HUES6 (cell line): ENCODE results near the gene TATDN2.

Experiments
- H3K27ac ChIP-seq: 2 replicates; pipeline ENCODE4 v1.7.0; 2013; ENCODE audit warnings: low read depth, mild to moderate bottlenecking, low read length, inconsistent platforms
- H3K27me3 ChIP-seq: 2 replicates; pipeline ENCODE4 v1.6.1; 2013; ENCODE audit warnings: low read length; ENCODE audit not compliant: control insufficient read depth, insufficient read depth
- H3K36me3 ChIP-seq: 2 replicates; pipeline ENCODE4 v1.6.1; 2013; ENCODE audit warnings: low read length; ENCODE audit not compliant: control insufficient read depth, insufficient read depth
- H3K4me1 ChIP-seq: 2 replicates; pipeline ENCODE4 v1.6.1; 2013; ENCODE audit warnings: low read length; ENCODE audit not compliant: control insufficient read depth, insufficient read depth
- H3K4me3 ChIP-seq: 2 replicates; pipeline ENCODE4 v1.5.1; 2013; ENCODE audit warnings: low read depth, low read length
- H3K9ac ChIP-seq: one replicate; pipeline ENCODE4 v1.6.1; 2013; ENCODE audit warnings: mild to moderate bottlenecking, low read length
- H3K9me3 ChIP-seq: 2 replicates; pipeline ENCODE4 v1.6.1; 2013; ENCODE audit warnings: low read depth, low read length; ENCODE audit not compliant: control insufficient read depth, insufficient read depth

The TATDN2 gene

GRCh38 chr3:10319804-10320203 is 71.5 kb downstream of the TATDN2 start:
- Histone ChIP-seq H3K9me3 (no peaks in the 10 kb centered on the region), H3K4me3 (peak overlapping the region; percentile 91), H3K4me1 (no peaks in the 10 kb centered on the region), H3K36me3 (peaks cover 42% of the 10 kb centered on the region), H3K9ac (peak overlapping the region; percentile 97), H3K27me3 (peaks cover 7% of the 10 kb centered on the region; the same call in 1 of the 2 replicates), H3K27ac (no peak overlapping the region)

DNA sequence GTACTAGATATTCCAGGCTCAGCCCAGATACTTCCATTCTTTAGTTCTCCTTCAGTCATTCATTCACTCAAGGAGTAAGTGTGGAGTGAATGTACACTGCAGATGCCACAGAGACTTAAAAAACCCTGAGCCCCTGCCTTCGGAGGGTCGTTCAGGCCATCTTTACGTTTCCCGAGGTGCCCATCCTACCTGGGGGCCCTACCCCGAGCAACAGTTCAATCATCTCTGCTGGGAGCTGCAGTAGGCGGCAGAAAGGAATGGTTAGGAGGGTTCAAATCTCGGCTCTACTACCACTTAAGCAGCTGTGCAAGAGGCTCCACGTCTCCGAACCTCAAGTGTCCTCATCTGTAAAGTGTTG is 72.0 kb downstream of the TATDN2 start:
- no peaks in the 10 kb centered on the region for H3K9me3 ChIP-seq
- H3K27me3 ChIP-seq = peaks cover 10% of the 10 kb centered on the region; the same call in 1 of the 2 replicates
- H3K9ac ChIP-seq = peak overlapping the region; percentile 97
- peak overlapping the region; percentile 84 for H3K27ac ChIP-seq
- H3K36me3 ChIP-seq = peaks cover 37% of the 10 kb centered on the region
- H3K4me1 ChIP-seq = no peaks in the 10 kb centered on the region
- H3K4me3 ChIP-seq = peak overlapping the region; percentile 91

DNA sequence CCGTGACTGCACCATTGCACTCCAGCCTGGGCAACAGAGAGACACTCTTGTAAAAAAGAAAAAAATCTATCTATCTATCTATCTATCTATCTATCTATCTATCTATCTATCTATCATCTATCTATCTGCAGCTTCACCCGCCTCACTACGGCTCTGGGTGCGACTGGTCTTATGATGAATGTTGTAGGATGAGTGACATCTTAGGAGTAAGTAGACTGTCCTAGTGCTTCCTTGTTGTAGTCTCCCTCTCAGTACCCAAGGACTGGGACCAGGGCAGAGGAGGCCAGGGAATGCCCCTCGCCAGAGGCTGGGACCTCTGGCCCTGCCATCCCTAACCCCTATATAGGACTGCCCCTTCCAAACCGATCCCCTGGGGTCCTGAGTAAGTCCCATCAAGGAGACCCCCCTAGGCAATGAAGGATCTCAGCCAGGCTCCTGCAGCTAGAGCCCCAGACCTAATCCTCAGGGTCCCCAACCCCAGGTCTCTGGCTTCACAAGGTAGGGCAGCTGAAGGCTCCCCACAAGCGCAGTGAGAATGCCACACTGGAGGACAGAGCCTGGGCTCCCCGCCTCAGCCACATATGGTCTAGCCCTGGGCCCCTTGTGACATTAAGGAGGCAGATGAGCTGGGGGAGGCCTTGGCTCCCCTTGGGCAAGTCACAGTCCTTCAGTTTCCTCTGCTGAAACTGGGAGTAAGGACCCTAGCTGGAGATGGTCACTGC is 73.5 kb downstream of the TATDN2 start:
- Histone ChIP-seq H3K36me3 (peaks cover 24% of the 10 kb centered on the region), H3K4me3 (no peak overlapping the region), H3K9me3 (no peaks in the 10 kb centered on the region), H3K9ac (no peak overlapping the region), H3K27ac (no peak overlapping the region), H3K4me1 (no peaks in the 10 kb centered on the region), H3K27me3 (peaks cover 24% of the 10 kb centered on the region; the same call in 1 of the 2 replicates)

DNA sequence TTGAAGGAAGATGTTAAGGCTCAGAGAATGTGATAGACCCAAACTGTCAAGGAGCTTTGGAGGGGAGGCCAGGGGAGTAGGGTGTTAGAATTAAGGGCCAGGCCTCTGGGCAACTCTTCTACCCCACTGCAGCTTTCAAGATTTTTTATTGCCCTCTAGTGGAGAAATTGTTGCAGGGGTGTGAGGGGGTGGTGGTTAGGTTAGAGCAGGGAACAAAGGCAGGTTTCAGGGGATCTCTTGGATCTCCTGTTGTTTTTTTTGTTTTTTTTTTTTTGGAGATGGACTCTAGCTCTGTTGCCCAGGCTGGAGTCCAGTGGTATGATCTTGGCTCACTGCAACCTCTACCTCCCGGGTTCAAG is 74.1 kb downstream of the TATDN2 start:
- Histone ChIP-seq H3K4me1 (no peaks in the 10 kb centered on the region), H3K9me3 (no peaks in the 10 kb centered on the region), H3K27ac (no peak overlapping the region), H3K4me3 (no peak overlapping the region), H3K27me3 (peaks cover 30% of the 10 kb centered on the region; the same call in 1 of the 2 replicates), H3K9ac (no peak overlapping the region), H3K36me3 (peaks cover 19% of the 10 kb centered on the region)

DNA sequence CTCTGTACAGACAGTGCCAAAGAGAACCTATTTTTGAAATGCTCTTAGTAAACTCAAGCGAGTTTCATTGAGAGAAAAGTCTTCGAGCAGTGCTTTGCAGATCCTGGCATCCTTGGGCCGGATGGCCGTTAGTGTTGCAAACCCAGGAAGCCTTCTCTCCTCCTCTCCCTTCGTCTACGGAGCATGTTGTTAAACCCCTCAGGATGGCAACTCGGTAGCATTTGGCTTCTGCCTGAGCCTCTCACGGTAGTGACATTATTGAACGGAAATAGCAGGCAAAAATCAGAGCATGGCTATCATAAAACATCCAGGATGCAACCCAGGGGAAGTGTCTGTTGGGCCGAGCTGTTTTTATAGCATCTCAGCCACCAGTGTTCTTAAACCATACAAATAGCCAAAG is 79.3 kb downstream of the TATDN2 start:
- Histone ChIP-seq H3K27me3 (peaks cover 70% of the 10 kb centered on the region), H3K9ac (no peak overlapping the region), H3K9me3 (no peaks in the 10 kb centered on the region), H3K27ac (no peak overlapping the region), H3K4me1 (no peaks in the 10 kb centered on the region), H3K36me3 (no peaks in the 10 kb centered on the region), H3K4me3 (no peak overlapping the region)

- Histone ChIP-seq H3K9me3 (no peaks in the 10 kb centered on the region), H3K27me3 (peaks cover 70% of the 10 kb centered on the region), H3K36me3 (no peaks in the 10 kb centered on the region), H3K9ac (no peak overlapping the region), H3K4me1 (no peaks in the 10 kb centered on the region), H3K27ac (no peak overlapping the region), H3K4me3 (peak overlapping the region; percentile 11; the same call in 1 of the 2 replicates)
Measured at GRCh38 chr3:10328460-10329071, 80.3 kb downstream of the TATDN2 start.

DNA sequence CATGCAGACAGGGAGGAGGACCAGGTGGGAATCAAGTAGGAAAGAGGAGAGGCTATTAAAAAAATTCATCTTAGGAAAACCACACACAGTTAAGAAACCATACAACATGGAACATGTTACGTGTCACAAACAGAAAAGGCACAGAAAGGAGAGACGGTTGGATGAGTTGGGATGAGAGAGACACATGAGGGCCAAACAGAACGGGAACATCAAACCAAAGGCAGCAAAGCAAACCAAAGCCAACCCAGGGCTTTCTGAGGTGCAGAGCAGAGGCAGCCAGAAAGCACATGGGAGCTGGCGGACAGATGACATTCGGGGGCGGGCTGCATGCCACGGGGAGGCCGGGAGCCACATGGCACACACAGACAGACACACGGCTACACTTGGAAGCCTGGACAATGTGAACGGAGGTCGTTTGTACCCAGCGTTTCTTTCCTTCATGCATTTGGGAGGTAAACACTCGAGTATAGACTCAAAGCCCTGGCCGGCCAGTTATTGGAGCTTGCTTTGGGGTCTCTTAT is 81.3 kb downstream of the TATDN2 start:
- H3K4me3 ChIP-seq = no peak overlapping the region
- H3K4me1 ChIP-seq = no peaks in the 10 kb centered on the region
- H3K36me3 ChIP-seq = no peaks in the 10 kb centered on the region
- no peaks in the 10 kb centered on the region for H3K9me3 ChIP-seq
- H3K27ac ChIP-seq = no peak overlapping the region
- no peak overlapping the region for H3K9ac ChIP-seq
- H3K27me3 ChIP-seq = peaks cover 65% of the 10 kb centered on the region

DNA sequence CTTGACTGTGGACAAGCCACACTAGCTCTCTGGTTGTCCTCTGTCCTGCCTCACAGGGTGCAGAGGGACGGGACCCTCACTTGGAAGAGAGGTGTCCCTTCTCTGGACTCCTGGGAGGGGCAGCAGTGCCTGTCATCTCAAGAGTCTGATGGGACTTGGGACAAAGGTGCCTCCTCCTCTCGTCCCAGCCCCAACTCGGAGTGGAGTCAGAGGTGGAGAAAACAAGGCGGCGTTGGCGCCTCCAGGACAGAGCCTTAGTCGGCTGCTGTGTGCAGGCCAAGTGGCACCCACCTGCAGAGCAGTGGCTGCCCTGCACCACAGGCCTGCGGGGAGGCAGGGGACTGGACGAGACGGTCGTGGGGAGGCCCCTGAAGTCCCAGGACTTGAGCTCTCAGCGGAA is 82.1 kb downstream of the TATDN2 start:
- Histone ChIP-seq H3K4me3 (no peak overlapping the region), H3K4me1 (no peaks in the 10 kb centered on the region), H3K9ac (no peak overlapping the region), H3K9me3 (no peaks in the 10 kb centered on the region), H3K27ac (no peak overlapping the region), H3K27me3 (peaks cover 59% of the 10 kb centered on the region), H3K36me3 (no peaks in the 10 kb centered on the region)
